Islet precursor cell (in vitro differentiated cells): ENCODE results near the gene KCNIP4.

ENCODE experiments used
- DNase-seq: peaks from one replicate; pipeline ENCODE4 v3.0.0-alpha.2; 2018

The KCNIP4 gene

DNA sequence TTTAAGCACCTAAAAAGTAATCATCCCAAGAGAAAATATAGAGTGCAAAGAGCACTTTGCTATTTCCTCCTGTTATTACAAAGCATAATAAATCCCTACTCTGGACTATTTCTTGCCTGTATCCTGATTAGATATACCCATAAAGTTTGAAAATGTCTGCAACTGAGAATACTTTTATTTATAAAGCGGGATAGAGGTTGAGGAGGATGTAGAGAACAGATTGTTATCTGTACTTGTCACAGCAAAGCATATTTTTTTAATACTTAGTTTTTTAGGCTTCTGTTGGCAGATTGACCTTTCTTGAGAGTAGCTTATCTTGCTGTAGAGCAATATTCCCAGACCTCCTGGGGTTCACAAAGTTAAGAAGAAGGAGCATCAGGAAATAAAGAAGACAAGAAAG lies 396.1 kb downstream of the KCNIP4 start:
- DNase-seq, result no peak

DNA sequence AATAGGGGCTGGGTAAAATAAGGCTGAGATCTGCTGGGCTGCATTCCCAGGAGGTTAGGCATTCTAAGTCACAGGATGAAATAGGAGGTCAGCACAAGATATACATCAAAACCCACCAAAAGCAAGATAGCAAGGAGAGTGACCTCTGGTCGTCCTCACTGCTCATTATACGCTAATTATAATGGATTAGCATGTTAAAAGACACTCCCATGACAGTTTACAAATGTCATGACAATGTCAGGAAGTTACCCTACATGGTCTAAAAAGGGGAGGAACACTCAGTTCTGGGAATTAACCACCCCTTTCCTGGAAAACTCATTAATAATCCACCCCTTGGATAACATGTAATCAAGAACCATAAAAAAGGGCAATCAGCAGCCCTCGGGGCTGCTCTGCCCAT lies 403.6 kb downstream of the KCNIP4 start:
- DNase-seq, result no peak

- DNase-seq, result no peak
Observed at GRCh38 chr4:21544415-21544814, 404.2 kb downstream of the KCNIP4 start.

- no peak for DNase-seq
Observed at GRCh38 chr4:21543514-21543913, 405.1 kb downstream of the KCNIP4 start.

DNA sequence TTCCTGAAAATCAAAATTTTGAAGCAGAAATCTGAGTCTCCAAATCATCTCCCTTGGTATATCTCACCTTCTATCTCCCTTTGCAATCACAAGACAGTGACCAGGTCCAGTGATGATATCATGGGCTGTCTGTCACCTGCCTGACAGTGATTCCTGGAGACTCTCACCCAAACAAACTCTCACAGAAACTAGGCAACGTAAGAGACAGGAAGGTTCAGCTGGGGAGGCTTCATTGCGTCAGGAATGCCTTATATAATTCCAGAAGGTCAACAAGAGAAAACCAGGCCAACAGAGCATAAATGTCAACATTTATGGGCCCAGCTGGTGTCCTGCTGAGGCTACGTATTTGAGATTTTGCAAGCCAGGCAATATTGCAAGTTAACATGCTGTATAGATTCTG lies 412.7 kb downstream of the KCNIP4 start:
- DNase-seq, result no peak

GRCh38 chr4:21531048-21531447 lies 417.5 kb downstream of the KCNIP4 start:
- no peak for DNase-seq

- no peak for DNase-seq
Observed at GRCh38 chr4:21529214-21529613, 419.4 kb downstream of the KCNIP4 start.

DNA sequence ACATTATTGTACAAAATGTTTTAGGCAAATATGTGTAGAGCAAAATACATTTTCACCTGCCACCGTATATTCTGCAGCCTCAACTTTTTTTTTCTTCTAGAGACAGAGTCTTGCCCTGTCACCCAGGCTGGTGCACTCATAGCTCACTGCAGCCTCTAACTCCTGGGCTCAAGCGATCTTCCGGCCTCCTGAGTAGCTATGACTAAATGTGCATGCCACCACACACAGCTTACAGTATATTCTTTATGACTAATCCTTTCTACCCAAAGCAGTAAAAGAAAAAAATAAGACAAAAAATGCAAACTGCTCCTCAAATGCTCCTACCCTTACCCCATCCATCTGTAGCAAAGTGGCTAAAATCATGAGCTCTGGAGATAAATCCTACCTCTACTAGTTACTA lies 426.3 kb downstream of the KCNIP4 start:
- DNase-seq, result no peak

DNA sequence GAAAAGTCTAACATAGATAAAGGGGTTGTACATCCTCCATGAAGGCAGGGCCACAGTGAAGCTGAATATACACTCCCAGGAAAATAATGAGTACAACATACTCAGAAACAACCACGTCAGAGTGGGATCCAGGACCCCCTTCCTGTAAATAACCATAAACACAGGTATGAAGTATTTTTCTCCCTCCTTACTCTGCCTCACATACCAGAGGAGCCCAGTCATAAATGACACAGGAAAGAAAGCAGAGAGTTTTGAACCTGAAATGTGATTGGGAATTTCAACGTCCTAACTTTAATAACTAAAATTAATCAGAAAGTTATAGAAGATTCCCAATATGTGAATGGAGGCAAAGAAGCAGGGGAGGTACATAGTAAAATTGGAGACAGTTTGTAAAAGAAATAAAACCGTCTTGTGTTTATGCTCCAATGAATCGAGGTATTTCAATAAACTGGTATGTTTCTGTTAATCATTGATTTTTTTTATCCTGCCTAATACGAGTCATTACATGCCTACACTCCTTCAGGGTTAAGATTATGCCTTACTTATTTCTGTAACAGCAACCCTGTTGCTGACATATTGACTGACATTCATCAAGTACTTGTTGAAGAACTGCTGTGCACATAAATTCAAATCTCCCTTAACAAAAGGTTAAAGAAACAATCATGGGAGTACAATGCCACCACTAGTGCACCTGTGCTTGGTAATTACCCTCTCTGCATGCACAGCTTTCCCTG lies 431.3 kb downstream of the KCNIP4 start:
- no peak for DNase-seq

DNA sequence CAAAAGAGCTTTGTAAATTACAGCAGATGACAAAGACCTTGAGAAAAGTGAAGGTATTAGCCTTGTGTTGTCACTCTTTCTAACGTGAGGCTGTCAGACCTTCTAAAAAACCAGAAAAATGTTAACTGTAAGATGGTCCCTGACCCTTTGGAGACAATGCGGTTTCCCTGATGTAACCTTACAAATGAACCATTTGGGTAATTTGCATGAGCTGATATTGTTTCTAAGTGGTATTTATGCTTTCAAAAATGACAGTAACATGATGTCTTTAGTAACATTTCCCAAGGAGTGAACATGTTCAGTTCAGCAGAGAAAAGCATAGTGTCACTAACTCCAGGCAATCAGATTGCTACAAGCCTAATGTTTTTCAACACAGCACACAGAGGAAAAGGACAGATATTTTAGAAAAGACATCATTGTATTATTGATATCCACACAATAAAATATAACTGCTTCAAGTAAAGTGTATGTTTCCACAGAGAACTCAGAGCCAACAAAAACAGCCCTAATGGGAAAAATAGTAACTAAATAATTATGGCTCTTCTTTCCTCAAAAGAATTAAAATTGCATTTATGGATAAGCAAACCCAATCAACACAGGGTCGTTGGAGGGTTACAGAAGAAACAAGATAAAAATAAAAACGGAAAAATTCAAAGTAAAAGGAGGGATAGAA lies 434.4 kb downstream of the KCNIP4 start:
- DNase-seq, result no peak

- DNase-seq, result no peak
Observed at GRCh38 chr4:21512353-21512752, 436.2 kb downstream of the KCNIP4 start.

DNA sequence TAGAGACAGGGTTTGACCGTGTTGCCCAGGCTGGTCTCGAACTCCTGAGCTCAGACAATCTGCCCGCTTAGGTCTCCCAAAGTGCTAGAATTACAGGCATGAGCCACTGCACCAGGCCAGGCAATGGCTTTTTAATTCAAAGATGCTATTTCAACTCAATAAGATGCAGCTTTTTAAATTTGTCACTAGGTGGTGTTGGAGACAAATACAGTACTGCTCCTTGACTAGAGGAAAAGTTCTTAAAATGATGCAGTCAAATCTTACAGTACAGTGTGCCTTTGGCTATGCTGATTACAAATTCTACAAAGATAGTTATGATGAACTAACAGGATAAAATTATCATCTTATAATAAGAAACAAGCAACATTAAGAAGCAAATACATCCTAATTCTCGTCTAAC lies 441.1 kb downstream of the KCNIP4 start:
- no peak for DNase-seq

DNA sequence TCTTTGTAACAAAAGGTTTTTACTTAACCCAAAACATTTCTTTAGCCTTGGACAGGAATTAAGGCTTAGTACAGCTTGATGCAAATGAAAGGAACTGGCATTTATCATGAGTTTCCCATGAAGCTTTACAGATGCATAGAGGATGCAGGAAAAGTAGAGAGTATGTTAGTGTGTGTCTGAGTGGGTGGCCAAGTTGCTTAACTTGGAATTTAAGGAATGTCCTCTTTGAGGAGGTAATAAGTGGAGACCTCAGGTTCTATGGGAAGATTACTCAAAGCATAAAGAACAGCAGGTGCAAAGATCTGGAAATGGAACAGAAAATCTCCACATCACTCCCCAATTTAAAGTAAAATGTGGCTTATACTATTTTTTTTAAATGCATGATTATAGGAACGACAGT lies 457.9 kb downstream of the KCNIP4 start:
- DNase-seq, result no peak

- DNase-seq, result peak; percentile 80
Observed at GRCh38 chr4:21476757-21477156, 471.8 kb downstream of the KCNIP4 start.

DNA sequence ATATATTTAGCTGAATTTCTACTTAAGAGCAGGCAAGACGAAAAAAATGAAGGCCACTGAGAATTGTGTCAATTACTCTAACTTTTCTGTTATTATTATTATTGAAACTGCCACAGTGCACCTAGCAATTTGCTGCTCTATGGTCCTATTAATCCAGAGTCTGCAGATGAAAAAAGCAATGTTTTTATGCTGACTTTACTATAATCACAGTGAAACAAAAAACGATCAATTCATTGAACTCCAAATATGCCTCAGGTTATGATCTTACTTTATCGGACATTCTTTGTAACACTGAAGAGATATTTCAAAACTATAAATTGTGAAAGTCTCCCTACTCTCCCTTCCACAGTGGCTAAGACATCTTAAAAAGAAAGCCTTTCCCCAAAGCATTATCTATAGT lies 474.4 kb downstream of the KCNIP4 start:
- DNase-seq, result no peak

DNA sequence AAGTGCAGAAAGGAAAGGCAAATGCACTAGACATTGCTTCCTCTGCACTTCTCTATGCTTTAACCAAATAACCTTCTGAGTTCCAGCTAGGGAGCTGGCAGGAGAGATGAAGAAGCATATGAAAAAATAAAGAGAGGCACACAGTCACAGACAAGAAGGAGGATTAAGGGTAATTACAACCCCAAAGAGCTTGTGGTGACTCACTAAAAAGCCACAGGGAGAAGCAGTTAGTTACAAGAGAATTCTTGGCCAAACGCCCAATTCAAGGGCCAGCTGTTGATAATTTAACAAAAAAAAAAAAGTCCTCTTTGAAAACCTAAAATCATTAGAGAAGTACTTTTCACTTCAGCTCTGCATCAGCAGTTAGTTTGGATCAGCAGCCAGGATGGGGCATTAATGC lies 478.0 kb downstream of the KCNIP4 start:
- DNase-seq, result no peak

DNA sequence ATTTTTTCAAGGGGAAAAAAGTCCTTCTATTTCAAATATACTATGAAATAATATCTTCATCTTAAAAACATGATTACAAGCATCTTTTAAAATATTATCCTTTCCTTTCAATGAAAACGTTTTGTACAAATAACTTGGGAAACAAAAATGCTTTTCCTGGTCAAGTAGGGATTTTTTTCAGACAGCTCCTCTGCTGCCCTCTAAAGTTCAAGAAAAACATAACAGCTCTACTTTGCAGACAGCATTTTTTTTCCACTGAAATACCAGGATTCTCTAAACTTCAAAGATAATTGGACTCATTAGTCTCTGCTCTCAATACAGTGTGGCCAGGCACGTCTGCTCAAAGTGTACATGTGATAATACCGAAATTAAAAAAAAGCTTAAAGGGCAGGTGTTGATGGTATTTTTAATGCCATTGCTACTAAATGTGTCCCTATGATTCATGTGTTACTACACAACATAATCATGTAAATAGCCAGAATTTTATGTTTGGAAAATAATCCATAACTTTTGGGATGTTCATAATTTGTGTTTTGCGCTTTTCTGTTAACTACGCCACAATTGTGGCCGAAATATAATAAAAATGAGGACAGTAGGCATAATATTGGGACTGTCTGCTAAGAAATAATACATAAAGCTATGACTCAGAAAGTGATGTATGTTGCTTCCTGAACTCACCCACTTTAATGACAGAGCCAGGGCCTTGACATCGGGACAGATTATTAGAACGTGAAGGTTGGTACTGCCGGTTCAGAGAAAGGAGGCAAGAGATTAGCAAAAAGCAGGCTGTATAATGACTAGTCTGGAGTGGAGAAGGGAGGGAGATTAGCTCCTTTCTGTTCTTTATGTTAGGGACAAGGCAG lies 478.9 kb downstream of the KCNIP4 start:
- DNase-seq, result no peak

GRCh38 chr4:21467551-21467950 lies 481.0 kb downstream of the KCNIP4 start:
- DNase-seq, result no peak

- no peak for DNase-seq
Observed at GRCh38 chr4:21457086-21457840, 491.3 kb downstream of the KCNIP4 start.

DNA sequence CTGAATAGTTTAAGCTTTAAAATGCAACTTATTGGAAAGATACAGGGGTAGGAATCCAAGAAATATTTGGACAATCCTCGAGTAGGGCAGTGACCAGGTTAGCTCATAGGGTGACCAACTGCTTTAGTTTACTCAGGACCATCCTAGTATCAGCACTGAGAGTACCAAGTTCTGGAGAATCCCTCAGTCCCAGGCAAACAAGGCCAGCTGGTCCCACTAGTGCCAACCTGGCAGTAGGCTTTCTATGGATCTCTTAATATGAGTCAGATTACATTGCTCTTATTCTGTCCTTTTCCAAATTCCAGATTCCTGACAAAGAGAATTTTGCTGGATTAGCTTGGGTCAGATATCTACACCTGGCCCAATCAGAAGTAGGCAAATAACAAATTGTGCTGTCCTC lies 493.7 kb downstream of the KCNIP4 start:
- no peak for DNase-seq

- no peak for DNase-seq
Observed at GRCh38 chr4:21454201-21454600, 494.4 kb downstream of the KCNIP4 start.

DNA sequence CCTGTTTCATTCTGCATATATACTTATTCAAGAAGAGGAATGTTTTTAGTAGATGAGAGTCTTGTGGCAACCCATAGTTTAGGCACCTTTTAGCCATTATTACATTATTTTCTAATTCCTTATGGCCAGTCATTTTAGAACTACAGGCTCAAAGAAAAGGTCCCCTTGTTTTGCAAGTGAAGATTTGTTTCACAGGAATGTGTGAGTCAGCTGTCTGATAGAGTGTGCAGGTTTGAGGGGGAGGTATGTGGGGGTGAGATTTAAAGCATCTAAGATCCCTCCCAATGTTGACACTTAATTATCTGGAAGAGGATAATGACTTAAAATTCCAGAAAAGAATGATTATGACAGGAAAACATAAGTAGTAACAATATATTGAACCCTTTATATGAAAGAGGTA lies 495.6 kb downstream of the KCNIP4 start:
- no peak for DNase-seq

GRCh38 chr4:21451032-21451431 lies 497.5 kb downstream of the KCNIP4 start:
- DNase-seq, result no peak
